B cell (primary cell): Measurements from ENCODE around the gene KLK4.

Experiments
- EZH2 ChIP-seq: IDR thresholded peaks from 2 replicates; pipeline ENCODE4 v1.6.1; 2012; ENCODE audit warnings: borderline replicate concordance, low read depth, mild to moderate bottlenecking, moderate library complexity, low read length; ENCODE audit not compliant: insufficient read depth, poor library complexity, severe bottlenecking
- TF ChIP-seq, protein P1 (sequence below): fragments of 200-600 bp; IDR thresholded peaks from one replicate; pipeline ENCODE4 v1.8.0; 2022; ENCODE audit warnings: antibody characterized with exemption, mild to moderate bottlenecking

DNA sequence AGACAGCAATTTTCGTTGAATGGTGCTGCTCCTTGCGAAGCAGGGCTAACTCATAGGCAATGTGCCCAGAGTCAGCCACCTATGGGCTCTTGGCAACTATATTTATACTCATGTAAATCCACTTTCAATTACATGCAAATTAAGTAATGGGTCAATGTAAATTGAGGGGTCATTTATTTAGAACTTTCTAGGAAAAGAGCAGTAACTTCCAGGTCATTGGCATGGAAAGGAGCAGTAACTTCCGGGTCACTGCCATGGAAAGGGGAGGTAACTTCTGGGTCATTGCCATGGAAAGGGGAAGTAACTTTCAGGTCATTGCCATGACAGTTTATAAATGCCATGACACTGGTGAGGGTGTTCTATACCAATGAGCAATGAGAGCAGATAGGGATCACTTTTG is 11.6 kb downstream of the KLK4 start:
- TF ChIP-seq, protein P1, sequence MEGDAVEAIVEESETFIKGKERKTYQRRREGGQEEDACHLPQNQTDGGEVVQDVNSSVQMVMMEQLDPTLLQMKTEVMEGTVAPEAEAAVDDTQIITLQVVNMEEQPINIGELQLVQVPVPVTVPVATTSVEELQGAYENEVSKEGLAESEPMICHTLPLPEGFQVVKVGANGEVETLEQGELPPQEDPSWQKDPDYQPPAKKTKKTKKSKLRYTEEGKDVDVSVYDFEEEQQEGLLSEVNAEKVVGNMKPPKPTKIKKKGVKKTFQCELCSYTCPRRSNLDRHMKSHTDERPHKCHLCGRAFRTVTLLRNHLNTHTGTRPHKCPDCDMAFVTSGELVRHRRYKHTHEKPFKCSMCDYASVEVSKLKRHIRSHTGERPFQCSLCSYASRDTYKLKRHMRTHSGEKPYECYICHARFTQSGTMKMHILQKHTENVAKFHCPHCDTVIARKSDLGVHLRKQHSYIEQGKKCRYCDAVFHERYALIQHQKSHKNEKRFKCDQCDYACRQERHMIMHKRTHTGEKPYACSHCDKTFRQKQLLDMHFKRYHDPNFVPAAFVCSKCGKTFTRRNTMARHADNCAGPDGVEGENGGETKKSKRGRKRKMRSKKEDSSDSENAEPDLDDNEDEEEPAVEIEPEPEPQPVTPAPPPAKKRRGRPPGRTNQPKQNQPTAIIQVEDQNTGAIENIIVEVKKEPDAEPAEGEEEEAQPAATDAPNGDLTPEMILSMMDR, result no peak
- no peak for TF ChIP-seq EZH2
